ENCODE data around the gene INO80E. TPM values are rescaled to one million over a fixed set of nuclear protein-coding genes. Genes with fewer than 3 reads are reported as not detected.

Gene INO80E
- total and polyA plus RNA-seq, 2 of the 8 experiments (the other 6 are each of a cell fraction or from before 2014, with no cell fraction given): 43.0 to 91.2 TPM

DNA sequence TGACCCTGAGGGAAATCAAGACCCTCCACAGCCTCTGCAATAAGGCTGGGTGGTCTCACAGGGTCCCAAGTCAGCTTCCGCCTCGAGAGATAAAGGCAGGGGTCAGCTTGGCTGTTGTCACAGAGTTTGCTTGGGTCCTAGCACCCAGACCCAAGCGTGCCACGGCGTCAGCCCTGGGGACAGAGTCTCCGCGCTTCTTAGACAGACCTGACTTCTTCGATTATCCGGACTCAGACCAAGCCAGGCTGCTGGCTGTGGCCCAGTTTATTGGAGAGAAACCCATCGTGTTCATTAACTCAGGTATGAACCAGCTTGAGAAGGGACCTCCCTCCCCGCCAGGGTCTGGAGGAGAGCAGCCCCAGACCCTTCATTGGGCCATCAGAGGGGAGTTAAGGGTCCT lies 27.5 kb downstream of the INO80E start:
- Histone ChIP-seq H3K4me1 (replicated peaks in 1 of 4; ENCODE audit: control insufficient read depth in 3 of 4, insufficient read depth in 4 of 4, low read length in 3 of 4) (peaks cover 0 to 7% (median under 1%) of the 10 kb centered on the region in 4 experiments; a peak in 2 of 7 replicates), H3K23ac (ENCODE audit: insufficient read length) (no peak overlapping the region), H3K27ac (ENCODE audit: low read depth, low read length) (no peak overlapping the region), H2AFZ (ENCODE audit: low read length) (no peak overlapping the region), H3K14ac (ENCODE audit: insufficient read length) (no peak overlapping the region), H2BK15ac (ENCODE audit: low read length) (no peak overlapping the region), H3K79me1 (ENCODE audit: low read depth, low read length) (no peaks in the 10 kb centered on the region; the same call in 1 of the 2 replicates), H4K20me1 (replicated peaks in 1 of 2; ENCODE audit: control insufficient read depth in 1 of 2, insufficient read depth in 2 of 2, low read length in 2 of 2) (peaks cover 4 to 11% of the 10 kb centered on the region in 2 experiments), H3K9ac (replicated peaks in 1 of 4; ENCODE audit: extremely low read depth in 1 of 4, low read depth in 3 of 4, low read length in 3 of 4) (no peak overlapping the region), H3K36me3 (ENCODE audit: control insufficient read depth in 2 of 4, insufficient read depth in 4 of 4, low read length in 3 of 4) (peaks cover 0 to 7% (median under 1%) of the 10 kb centered on the region in 4 experiments; a peak in 2 of 8 replicates), H3K4me3 (ENCODE audit: extremely low read depth in 1 of 4, insufficient read depth in 2 of 4, low read depth in 3 of 4, low read length in 4 of 4) (no peak overlapping the region), H3K56ac (replicated peaks; ENCODE audit: insufficient read length, low read depth, low read length) (no peak overlapping the region), H2BK5ac (ENCODE audit: low read depth, low read length) (no peak overlapping the region), H3K4me2 (ENCODE audit: insufficient read depth in 1 of 2, low read depth in 2 of 2, low read length in 2 of 2) (no peak overlapping the region), H2BK12ac (ENCODE audit: low read depth, low read length) (no peak overlapping the region), H4K5ac (ENCODE audit: insufficient read length, low read depth, low read length) (no peak overlapping the region), H3K79me2 (ENCODE audit: control insufficient read depth in 1 of 2, insufficient read depth in 2 of 2, low read length in 2 of 2) (no peaks in the 10 kb centered on the region), H3K23me2 (ENCODE audit: low read depth, low read length) (0 out of 2 replicates have a peak, but pooled peaks cover 2% of the 10 kb centered on the region), H3K4ac (replicated peaks; ENCODE audit: insufficient read length, low read depth, low read length) (no peak overlapping the region), H2AK5ac (ENCODE audit: low read depth, low read length) (no peak overlapping the region), H3K9me3 (ENCODE audit: insufficient read depth in 2 of 2, low read depth in 1 of 2, low read length in 1 of 2) (no peaks in the 10 kb centered on the region), H4K8ac (ENCODE audit: extremely low read depth, insufficient read depth, low read length) (no peak overlapping the region), H2BK120ac (replicated peaks; ENCODE audit: low read depth, low read length) (no peak overlapping the region), H3K27me3 (replicated peaks in 1 of 4; ENCODE audit: control insufficient read depth in 3 of 4, extremely low read depth in 1 of 4, insufficient read depth in 3 of 4, low read length in 3 of 4) (no peaks in the 10 kb centered on the region), H4K91ac (replicated peaks; ENCODE audit: insufficient read length, low read length) (no peak overlapping the region), H3K18ac (ENCODE audit: extremely low read depth, low read length) (no peak overlapping the region), H2BK20ac (ENCODE audit: low read length) (no peak overlapping the region)
- DNase-seq (ENCODE audit: low read depth in 1 of 2, low spot score in 2 of 2) (no peak), FAIRE-seq (no peak)
- POLR2A ChIA-PET (ENCODE audit: partially characterized antibody): interaction anchor here (0.9 to 2.5 kb wide), 4 partner anchors 9 to 30 kb away, joined by 3 to 10 read pairs (median 4); no protein-coding TSS in a partner anchor
- CTCF ChIA-PET (ENCODE audit: partially characterized antibody): interaction anchor here (0.8 to 2.1 kb wide), 9 partner anchors 8 to 205 kb away, joined by 3 to 13 read pairs (median 4); partner anchors contain the start of gene TLCD3B
- 90% methylated on average over 11 of the region's 11 CpGs; no CpG with 5 or more reads in 1 of the 2 experiments for WGBS, 2 experiments (ENCODE audit: extremely low coverage in 1 of 2, insufficient coverage in 1 of 2, insufficient read length in 1 of 2, insufficient replicate concordance in 2 of 2, low coverage in 1 of 2, low lambda C conversion rate in 2 of 2, missing lambda C conversion rate in 1 of 2)
- TF ChIP-seq SIN3A (conservative IDR thresholded peaks at IDR 0.05 in 1 of 2, IDR thresholded peaks at IDR 0.05 in 1 of 2; ENCODE audit: low read depth in 1 of 2, low read length in 2 of 2) (no peak), CREB1 (IDR thresholded peaks at IDR 0.05) (no peak), BCL11A (IDR thresholded peaks at IDR 0.05; ENCODE audit: low read depth in 2 of 2, low read length in 2 of 2) (no peak), RBBP5 (IDR thresholded peaks at IDR 0.05; ENCODE audit: borderline replicate concordance, low read depth, low read length) (no peak), RAD21 (IDR thresholded peaks at IDR 0.05 in 1 of 2, conservative IDR thresholded peaks at IDR 0.05 in 1 of 2; ENCODE audit: low read depth in 2 of 2, low read length in 2 of 2) (no peak), SP1 (IDR thresholded peaks at IDR 0.05; ENCODE audit: low read depth, low read length) (no peak), RXRA (IDR thresholded peaks at IDR 0.05; ENCODE audit: insufficient read depth, low read depth, low read length) (no peak)
- TF ChIP-seq, protein P1, sequence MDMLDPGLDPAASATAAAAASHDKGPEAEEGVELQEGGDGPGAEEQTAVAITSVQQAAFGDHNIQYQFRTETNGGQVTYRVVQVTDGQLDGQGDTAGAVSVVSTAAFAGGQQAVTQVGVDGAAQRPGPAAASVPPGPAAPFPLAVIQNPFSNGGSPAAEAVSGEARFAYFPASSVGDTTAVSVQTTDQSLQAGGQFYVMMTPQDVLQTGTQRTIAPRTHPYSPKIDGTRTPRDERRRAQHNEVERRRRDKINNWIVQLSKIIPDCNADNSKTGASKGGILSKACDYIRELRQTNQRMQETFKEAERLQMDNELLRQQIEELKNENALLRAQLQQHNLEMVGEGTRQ (IDR thresholded peaks at IDR 0.05; ENCODE audit: low read length): no peak
- TF ChIP-seq, protein P2, sequence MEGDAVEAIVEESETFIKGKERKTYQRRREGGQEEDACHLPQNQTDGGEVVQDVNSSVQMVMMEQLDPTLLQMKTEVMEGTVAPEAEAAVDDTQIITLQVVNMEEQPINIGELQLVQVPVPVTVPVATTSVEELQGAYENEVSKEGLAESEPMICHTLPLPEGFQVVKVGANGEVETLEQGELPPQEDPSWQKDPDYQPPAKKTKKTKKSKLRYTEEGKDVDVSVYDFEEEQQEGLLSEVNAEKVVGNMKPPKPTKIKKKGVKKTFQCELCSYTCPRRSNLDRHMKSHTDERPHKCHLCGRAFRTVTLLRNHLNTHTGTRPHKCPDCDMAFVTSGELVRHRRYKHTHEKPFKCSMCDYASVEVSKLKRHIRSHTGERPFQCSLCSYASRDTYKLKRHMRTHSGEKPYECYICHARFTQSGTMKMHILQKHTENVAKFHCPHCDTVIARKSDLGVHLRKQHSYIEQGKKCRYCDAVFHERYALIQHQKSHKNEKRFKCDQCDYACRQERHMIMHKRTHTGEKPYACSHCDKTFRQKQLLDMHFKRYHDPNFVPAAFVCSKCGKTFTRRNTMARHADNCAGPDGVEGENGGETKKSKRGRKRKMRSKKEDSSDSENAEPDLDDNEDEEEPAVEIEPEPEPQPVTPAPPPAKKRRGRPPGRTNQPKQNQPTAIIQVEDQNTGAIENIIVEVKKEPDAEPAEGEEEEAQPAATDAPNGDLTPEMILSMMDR (IDR thresholded peaks at IDR 0.05; ENCODE audit: control extremely low read depth in 1 of 3, insufficient read depth in 1 of 3, low read depth in 1 of 3, low read length in 3 of 3): no peak
